Natural killer cell treated with Interleukin-12 subunit alpha and Interleukin-12 subunit beta and Interleukin-15 and Interleukin-18, amount 100 ng/mL, for 72 hours (primary cell): ENCODE measurements around the gene PRCP. TPM values are rescaled to one million over a fixed set of nuclear protein-coding genes. Genes with fewer than 3 reads are reported as not detected.

Source experiments
- ATAC-seq, 2 donors: fragments of 150-1000 bp; cut with Tn5 transposase in 1 of 2; sonication (Bioruptor Pico), chemical (Tn5 transposase) in 1 of 2; 2 replicates each; pipeline ENCODE4 v1.10.0; 2021
- DNase-seq: peaks from one replicate; pipeline ENCODE4 v3.0.0; 2022; ENCODE audit warnings: low spot score
- H3K27ac Mint-ChIP-seq, 2 donors: 1 replicate in 1 of 2; 2 replicates in 1 of 2; pipeline ENCODE4 v1.8.0; 2022; ENCODE audit warnings: mixed read lengths in 2 of 2, mild to moderate bottlenecking in 1 of 2, moderate library complexity in 1 of 2
- H3K27me3 Mint-ChIP-seq, 2 donors: 1 replicate in 1 of 2; 2 replicates in 1 of 2; pipeline ENCODE4 v1.8.0; 2022; ENCODE audit warnings: mixed read lengths in 2 of 2
- H3K36me3 Mint-ChIP-seq: one replicate; pipeline ENCODE4 v1.8.0; 2022; ENCODE audit warnings: mixed read lengths
- H3K4me1 Mint-ChIP-seq, 2 donors: 1 replicate in 1 of 2; 2 replicates in 1 of 2; pipeline ENCODE4 v1.8.0; 2022; ENCODE audit warnings: low read depth in 2 of 2, mixed read lengths in 2 of 2, mild to moderate bottlenecking in 1 of 2
- H3K4me3 Mint-ChIP-seq: one replicate; pipeline ENCODE4 v1.8.0; 2022; ENCODE audit warnings: mixed read lengths
- H3K9me3 Mint-ChIP-seq: 2 replicates; pipeline ENCODE4 v1.8.0; 2022; ENCODE audit warnings: mixed read lengths
- total RNA-seq, 2 donors: library from RNA; stranded (reverse); gene quantifications; one replicate each; pipeline ENCODE4 v1.2.3, GENCODE V29; 2022

PRCP gene
- total RNA-seq, 2 donors from 2014 or later = 16.9 to 21.1 TPM

DNA sequence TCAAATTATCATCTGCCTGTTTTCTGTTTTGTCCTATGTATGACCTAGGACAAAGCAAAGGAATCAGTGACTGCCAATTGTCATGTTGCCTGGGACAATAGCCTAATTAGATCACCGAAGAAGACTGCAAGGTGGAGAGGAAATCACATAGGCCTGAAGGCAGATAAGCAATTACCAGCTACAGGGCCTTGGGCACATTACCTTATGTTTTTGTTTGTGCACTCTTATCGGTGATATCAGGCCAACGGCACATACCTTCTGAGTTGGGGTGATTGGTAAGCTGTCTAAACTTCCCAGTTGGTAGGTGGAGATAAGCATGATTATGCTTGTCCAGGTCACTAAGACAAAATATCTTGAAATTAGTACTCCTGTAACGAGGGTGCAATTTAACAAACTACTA is 108.5 kb downstream of the PRCP start:
- Mint-ChIP-seq H3K36me3 (no peaks in the 10 kb centered on the region), H3K9me3 (no peaks in the 10 kb centered on the region), H3K27ac (no peak overlapping the region), H3K27me3 (no peaks in the 10 kb centered on the region), H3K4me1 (no peaks in the 10 kb centered on the region), H3K4me3 (no peak overlapping the region)
- no peak for ATAC-seq
- no peak for DNase-seq

DNA sequence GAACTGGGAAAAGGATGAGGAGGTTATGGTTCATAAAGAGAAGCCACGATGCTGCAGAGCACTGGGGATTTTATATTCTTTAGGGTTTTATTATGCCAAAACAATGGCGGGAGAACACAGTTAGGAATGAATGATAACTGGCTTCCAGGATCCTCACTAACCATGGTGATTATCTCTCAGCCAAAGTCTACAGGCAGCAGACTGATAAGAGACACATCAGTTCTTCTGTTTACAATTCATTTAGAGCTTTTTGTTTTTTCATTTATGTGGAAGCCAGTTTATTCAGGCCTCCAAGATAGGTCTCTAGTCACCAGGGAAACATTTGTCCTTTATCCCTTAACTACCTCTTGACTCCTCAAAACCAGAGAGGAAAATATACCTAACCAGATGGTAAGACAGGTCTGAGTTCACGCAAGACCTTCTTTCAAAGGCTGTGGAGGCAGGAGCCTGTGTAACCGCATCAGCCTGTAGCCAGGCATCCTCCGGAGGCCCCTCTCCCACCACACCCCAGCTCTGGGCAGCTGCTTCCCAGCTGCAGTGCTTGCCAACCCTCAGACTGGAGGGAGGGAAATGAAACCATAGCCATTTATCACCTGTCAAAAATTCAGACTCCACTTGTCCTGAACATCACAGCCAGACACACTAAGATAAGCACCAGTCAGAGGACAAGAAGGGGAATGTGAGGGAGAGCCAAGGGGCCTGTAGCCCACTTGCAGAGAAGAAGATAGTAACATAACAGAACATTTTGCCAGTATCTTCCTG is 109.3 kb downstream of the PRCP start:
- Mint-ChIP-seq H3K36me3 (no peaks in the 10 kb centered on the region), H3K4me3 (no peak overlapping the region), H3K4me1 (no peaks in the 10 kb centered on the region), H3K27me3 (no peaks in the 10 kb centered on the region), H3K27ac (no peak overlapping the region), H3K9me3 (no peaks in the 10 kb centered on the region)
- ATAC-seq = peak in 1 of 2 donors; percentile 16
- DNase-seq = no peak

DNA sequence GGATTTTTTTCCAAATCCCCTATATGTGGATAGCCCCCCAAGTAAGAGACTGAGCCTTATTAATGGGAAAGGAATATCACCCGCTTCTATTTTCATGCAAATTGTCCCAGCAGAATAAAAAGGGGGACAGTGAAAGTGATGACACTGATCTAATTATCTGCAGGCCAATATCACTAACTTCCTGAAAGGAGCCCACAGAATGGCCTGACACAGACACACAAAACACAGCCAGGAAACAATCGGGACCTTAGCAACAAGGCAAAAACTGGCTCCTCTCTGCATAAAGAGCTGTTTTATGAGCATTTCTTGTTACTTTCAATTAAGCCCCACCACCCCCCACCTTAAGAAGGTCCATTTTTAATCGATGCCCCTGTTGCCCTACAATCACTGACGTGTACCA is 112.2 kb downstream of the PRCP start:
- Mint-ChIP-seq H3K9me3 (no peaks in the 10 kb centered on the region), H3K27me3 (no peaks in the 10 kb centered on the region), H3K27ac (no peak overlapping the region), H3K4me1 (no peaks in the 10 kb centered on the region), H3K36me3 (no peaks in the 10 kb centered on the region), H3K4me3 (no peak overlapping the region)
- no peak for ATAC-seq
- no peak for DNase-seq

DNA sequence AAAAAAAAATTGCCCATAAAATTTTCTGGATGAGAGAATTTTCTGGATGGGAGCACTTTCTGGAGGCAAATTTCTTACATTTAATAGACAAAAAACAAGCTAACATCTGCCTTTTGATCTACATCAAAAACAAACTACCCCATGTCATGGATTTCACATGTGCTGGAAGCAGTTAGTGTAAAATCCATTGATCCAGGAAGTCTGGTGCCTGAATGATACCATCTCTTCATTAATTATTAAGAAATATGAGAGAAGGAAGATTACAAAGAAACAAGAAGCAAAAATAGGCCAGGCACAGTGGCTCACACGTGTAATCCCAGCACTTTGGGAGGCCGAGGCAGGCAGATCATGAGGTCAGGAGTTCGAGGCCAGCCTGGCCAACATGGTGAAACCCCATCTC is 113.4 kb downstream of the PRCP start:
- H3K4me1 Mint-ChIP-seq = no peaks in the 10 kb centered on the region
- no peak for ATAC-seq
- no peaks in the 10 kb centered on the region for H3K9me3 Mint-ChIP-seq
- no peaks in the 10 kb centered on the region for H3K27me3 Mint-ChIP-seq
- H3K36me3 Mint-ChIP-seq = peaks cover 5% of the 10 kb centered on the region
- no peak overlapping the region for H3K4me3 Mint-ChIP-seq
- DNase-seq = no peak
- H3K27ac Mint-ChIP-seq = no peak overlapping the region

DNA sequence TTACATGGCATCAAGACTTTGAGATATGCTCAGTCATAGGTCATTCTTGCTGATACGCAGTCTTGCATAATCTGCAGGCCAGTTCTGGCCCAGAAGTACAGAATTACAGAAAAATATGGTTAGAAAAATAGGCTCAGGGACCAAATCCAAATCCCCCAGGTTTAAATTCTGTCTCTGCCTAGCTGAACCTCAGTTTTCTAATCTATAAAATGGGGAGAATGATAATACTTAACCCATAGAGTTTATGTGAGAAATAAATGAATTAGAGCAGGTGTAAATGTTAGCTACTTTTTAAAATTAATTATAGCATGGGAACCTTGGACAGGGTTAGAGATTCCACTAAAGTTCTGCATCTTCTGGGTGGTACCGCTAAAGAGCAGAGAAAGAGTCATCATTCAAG is 114.2 kb downstream of the PRCP start:
- H3K9me3 Mint-ChIP-seq = peaks cover 5% of the 10 kb centered on the region
- peaks cover 0 to 6% of the 10 kb centered on the region in 2 donors for H3K27me3 Mint-ChIP-seq
- H3K4me3 Mint-ChIP-seq = no peak overlapping the region
- H3K4me1 Mint-ChIP-seq = no peaks in the 10 kb centered on the region
- no peak for ATAC-seq
- peaks cover 10% of the 10 kb centered on the region for H3K36me3 Mint-ChIP-seq
- no peak for DNase-seq
- no peak overlapping the region for H3K27ac Mint-ChIP-seq

DNA sequence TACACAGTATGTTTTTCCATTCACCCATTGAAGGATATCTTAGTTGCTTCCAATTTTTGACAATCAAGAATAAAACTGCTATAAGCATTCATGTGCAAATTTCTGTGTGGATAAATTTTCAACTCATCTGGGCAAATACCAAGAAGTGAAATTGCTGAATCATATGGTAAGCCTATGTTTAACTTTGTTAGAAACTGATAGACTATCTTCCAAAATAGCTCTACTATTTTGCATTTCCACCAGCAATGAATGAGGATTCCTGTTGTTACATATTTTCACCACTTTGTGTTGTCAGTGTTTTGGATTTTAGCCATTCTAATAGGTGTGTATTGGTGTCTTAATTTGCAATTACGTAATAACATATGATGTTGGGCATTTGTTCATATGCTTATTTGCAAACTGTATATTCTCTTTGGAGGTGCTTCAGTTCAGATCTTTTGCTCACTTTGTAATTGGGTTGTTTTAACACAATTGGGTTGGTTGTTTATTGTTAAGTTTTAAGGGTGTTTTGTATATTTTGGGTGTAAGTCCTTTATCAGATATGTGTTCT is 117.3 kb downstream of the PRCP start:
- ATAC-seq = no peak
- no peak for DNase-seq
- no peak overlapping the region for H3K27ac Mint-ChIP-seq
- peaks cover 11% of the 10 kb centered on the region for H3K36me3 Mint-ChIP-seq
- peaks cover 7% of the 10 kb centered on the region for H3K9me3 Mint-ChIP-seq
- peaks cover 3 to 14% of the 10 kb centered on the region in 2 donors for H3K27me3 Mint-ChIP-seq
- no peak overlapping the region for H3K4me3 Mint-ChIP-seq
- no peaks in the 10 kb centered on the region for H3K4me1 Mint-ChIP-seq

DNA sequence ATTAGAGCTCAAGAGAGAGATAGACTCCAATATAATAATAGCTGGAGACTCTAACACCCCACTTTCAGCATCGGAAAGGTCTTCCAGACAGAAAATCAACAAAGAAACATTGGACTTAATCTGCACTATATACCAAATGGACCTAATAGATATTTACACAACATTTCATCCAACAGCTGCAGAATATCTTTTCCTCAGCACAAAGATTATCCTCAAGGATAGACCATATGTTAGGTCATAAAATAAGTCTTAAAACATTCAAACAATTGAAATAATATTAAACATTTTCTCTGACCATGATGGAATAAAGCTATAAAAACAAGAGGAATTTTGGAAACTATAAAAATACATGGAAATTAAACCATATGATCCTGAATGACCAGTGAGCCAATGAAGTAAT is 121.5 kb downstream of the PRCP start:
- peaks cover 20% of the 10 kb centered on the region for H3K36me3 Mint-ChIP-seq
- H3K4me1 Mint-ChIP-seq = no peaks in the 10 kb centered on the region
- no peak overlapping the region for H3K4me3 Mint-ChIP-seq
- H3K9me3 Mint-ChIP-seq = peaks cover 15% of the 10 kb centered on the region
- DNase-seq = no peak
- no peak overlapping the region for H3K27ac Mint-ChIP-seq
- H3K27me3 Mint-ChIP-seq = peaks cover 9 to 23% of the 10 kb centered on the region in 2 donors
- no peak for ATAC-seq

DNA sequence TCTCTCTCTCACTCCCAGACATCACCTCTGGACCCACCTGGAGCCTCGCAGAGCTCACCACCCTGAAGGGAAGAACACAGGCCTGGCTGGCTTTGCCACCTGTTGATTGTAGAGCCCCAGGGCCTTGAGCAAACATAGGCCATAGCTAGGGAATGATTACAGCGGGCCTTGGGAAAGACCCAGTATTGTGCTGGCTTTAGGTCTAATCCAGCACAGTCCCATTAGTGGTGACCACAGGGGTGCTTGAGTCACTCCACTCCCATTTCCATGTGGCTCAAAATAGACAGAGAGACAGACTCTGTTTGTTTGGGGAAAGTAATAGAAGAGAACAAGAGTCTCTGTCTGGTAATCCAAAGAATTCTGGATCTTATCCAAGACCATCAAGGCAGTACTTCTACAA is 123.9 kb downstream of the PRCP start:
- ATAC-seq (no peak), DNase-seq (no peak)
- Mint-ChIP-seq H3K9me3 (peaks cover 14% of the 10 kb centered on the region), H3K27me3 (peaks cover 9 to 25% of the 10 kb centered on the region in 2 donors), H3K27ac (no peak overlapping the region), H3K4me1 (no peaks in the 10 kb centered on the region), H3K4me3 (no peak overlapping the region), H3K36me3 (peaks cover 14% of the 10 kb centered on the region)

DNA sequence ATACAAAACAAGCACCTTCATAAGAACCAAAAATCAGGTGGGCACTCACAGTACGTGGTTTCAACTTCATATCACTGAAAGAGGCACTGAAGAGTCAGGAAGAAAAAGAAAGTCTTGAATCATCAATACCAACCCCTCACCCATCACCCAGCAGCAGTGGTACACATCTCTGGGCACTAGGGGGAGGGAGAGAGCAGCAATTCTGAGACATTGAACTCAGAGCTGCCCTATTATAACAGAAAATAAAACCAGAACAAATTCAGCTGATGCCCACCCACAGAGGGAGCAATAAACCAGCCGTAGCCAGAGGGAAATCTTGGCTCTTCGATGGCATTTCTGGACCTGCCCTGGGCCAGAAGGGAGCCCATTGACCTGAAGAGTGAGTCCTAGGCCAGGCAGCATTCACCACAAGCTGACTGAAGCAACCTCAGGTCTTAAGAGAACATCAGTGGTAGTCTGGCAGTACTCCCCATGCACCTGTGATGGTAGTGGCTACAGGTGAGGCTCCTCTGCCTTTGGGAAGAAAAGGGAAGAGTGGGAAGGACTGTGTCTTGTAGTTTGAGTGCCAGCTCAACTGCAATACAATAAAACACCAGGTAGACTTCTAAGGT is 124.4 kb downstream of the PRCP start:
- DNase-seq (no peak), ATAC-seq (peak in 1 of 2 donors; percentile 56)
- peaks cover 10% of the 10 kb centered on the region for H3K9me3 Mint-ChIP-seq
- H3K27me3 Mint-ChIP-seq = peaks cover 9 to 20% of the 10 kb centered on the region in 2 donors
- peaks cover 9% of the 10 kb centered on the region for H3K36me3 Mint-ChIP-seq
- H3K4me3 Mint-ChIP-seq = no peak overlapping the region
- no peak overlapping the region for H3K27ac Mint-ChIP-seq
- no peaks in the 10 kb centered on the region for H3K4me1 Mint-ChIP-seq

DNA sequence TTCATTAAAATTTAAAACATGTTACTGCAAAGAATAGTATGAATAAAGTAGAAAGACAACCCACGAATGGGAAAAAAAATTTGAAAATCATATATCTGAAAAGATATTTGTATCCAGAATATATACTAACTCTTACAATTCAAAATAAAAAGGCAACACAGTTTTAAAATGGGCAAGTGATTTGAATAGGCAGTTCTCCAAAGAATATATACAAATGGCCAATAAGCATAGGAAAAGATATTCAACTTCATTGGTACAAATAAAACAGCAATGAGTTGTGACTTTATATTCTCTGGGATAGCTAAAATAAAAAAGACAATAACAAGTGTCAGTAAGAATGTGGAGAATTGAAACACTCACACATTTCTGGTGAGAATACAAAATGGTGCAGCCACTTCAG is 125.0 kb downstream of the PRCP start:
- peaks cover 9 to 19% of the 10 kb centered on the region in 2 donors for H3K27me3 Mint-ChIP-seq
- ATAC-seq = no peak
- peaks cover 9% of the 10 kb centered on the region for H3K36me3 Mint-ChIP-seq

More for the DNA sequence above, 125.0 kb downstream of the PRCP start:
- H3K4me3 Mint-ChIP-seq = no peak overlapping the region
- DNase-seq = no peak
- H3K9me3 Mint-ChIP-seq = peaks cover 10% of the 10 kb centered on the region
- H3K4me1 Mint-ChIP-seq = no peaks in the 10 kb centered on the region
- H3K27ac Mint-ChIP-seq = no peak overlapping the region

Other genes starting within 250 kb of the PRCP start
- gene FAM181B, start 166.6 kb downstream of the PRCP start, total RNA-seq = not detected
- 10 to 100 TPM; 11.3 to 29.1 TPM for gene DDIAS, start 1.3 kb upstream of the PRCP start, total RNA-seq
- 10 to 100 TPM in 1 of 2 donors, 1 to 10 TPM in 1; 5.7 to 10.5 TPM for gene RAB30, start 171.5 kb upstream of the PRCP start, total RNA-seq